T1000 (cell line): ENCODE measurements around the gene CPT1B.

Source experiments
- DNase-seq: peaks from one replicate; lab custom pipeline; 2025; ENCODE audit warnings: mixed read lengths; lab: John Stamatoyannopoulos, UW

The CPT1B gene

GRCh38 chr22:50569896-50570535, 8.2 kb downstream of the CPT1B start:
- DNase-seq = no peak

- no peak for DNase-seq
Measured at GRCh38 chr22:50569041-50569459, 9.2 kb downstream of the CPT1B start.

DNA sequence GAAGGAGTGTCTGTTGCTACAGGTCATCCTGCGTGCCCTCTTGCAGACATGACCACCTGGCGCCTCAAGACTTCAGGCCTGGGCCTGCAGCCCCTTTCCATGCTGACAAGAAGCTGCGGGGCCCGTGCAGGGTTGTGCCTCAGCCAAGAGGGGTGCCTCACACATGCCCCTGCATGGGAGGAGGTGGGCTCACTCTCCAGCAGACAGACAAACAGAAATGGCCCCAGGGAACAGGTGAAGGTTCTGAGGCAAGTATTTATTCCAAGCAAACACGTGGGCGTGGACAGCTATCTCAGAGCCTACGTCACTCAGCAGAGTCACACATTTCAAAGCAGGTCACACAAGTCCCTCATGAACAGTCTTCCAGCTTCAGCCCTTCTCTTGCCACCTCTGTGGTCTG, 9.6 kb downstream of the CPT1B start:
- no peak for DNase-seq

DNA sequence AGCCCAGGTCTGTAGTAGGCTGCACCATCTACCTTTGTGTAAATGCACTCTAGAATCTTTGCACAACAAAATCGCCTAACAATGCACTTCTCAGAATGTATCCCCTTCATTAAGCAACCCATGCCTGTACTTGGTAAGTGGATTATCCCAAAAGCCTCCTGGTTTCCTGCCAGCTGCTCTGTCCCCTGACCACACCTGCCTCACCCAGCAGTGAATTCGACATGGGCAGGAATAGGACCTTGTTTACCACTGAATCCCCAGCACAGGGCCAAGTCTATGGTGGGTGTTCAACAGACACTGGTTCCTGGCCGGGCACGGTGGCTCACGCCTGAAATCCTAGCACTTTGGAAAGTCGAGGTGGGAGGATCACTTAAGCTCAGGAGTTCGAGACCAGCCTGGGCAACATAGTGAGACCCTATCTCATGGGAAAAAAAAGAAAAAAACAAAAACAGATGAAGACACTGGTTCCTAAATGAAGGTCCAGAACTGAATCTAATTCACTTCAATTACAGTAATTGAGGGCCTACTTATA, 10.4 kb downstream of the CPT1B start:
- DNase-seq = no peak

- DNase-seq = no peak
Measured at GRCh38 chr22:50564289-50564688, 13.9 kb downstream of the CPT1B start.

DNA sequence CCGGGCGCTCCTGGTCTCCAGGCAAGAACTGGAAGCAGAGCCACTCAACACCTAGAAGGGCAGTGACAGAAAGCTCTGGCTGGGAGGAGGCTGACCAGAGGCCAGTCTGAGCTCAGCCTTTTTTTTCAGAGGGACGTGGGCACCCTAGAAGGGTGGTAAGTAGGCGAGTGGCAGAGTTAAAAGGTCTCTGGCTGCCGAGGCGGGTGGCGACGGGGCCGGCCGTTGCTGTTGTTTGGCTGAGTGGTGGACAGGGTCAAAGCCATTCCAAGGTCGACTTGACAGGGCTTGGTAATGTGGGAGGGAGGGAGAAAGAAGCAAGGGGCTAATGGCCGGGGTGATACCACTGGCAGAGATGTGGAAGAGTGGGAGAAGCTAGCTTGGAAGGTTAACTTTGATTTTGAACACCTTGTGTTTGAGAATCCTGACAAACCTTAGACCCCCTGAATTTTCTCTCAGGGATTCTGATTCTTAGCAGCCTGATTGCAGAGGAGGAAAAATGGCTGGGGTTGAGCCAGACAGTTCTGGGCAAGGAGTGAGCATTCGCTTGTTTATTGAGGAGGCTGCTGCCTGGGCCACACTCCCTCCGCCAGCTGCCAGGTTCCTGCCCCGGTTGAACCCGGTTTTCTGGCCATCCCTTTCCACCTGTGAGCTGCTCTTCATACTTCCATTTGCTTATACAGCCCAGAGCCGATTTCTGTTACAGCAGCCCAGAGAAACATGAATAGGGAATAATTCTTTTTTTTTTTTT, 14.6 kb downstream of the CPT1B start:
- DNase-seq = no peak

- DNase-seq = peak; percentile 86
Measured at GRCh38 chr22:50562523-50563412, 15.5 kb downstream of the CPT1B start, which contains the start of gene SYCE3. SYCE3 (minus strand) TSS chr22:50562919; CDS start chr22:50556405, 6,514 bp downstream.

DNA sequence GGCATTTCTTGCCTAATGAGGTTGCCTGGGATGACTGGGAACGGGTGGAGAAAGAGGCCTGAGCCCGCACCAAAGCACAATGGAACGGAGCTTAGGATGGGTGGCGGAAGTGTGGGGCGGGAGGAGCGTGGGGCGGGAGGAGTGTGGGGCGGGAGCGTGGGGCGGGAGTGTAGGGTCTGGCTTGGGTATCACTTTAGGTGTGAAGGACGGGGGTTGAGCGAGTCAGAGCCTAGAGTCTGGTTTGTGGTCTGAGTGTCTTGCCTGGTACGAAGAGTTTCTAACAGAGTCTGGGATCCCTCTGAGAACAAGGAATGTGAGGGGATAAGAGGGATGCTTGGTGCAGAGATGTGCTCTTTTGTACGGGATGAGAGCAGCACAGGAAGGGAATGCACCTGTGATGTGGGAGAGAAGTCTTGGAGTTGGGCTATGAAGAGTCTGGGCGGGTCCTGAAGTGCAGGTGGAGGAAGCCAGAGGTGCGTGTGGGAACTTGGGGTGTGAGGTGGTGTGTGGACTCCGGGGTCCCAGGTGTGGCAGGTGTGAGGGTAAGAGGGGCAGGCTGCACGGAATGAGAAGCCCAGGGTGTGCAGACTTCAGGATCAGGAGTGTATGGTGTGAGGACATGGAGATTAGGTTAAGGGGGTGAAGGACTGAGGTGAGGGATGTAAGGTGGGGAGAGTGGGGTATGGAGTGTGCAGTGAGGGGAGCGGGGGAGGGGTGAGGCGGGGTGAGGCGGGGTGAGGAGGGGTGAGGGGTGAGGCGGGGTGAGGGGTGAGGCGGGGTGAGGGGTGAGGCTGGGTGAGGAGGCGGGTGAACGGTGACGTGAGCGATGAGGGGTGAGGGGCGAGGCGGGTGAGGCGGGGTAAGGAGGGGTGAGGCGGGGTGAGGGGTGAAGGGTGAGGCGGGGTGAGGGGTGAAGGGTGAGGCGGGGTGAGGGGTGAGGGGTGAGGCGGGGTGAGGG, 16.5 kb downstream of the CPT1B start:
- no peak for DNase-seq

GRCh38 chr22:50560034-50560433, 18.2 kb downstream of the CPT1B start:
- DNase-seq = no peak

GRCh38 chr22:50556703-50557102, 21.5 kb downstream of the CPT1B start:
- DNase-seq = no peak

DNA sequence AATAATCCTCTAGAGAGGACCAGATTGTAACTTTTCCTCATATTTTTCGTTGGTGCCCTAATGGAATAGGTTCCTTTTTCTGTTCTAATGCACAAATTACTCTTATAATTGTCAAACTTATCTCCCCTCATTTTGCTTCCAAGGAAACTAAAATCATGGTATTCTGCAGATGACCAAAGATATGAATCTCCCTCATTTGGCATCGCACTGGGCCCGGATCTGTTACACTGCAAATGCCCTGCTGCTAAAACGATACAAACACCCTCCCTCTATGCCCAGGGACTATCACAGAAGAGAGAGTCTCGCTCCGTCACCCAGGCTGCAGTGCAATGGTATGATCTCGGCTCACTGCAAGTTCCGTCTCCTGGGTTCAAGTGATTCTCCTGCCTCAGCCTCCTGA, 24.9 kb downstream of the CPT1B start:
- DNase-seq = no peak

- no peak for DNase-seq
Measured at GRCh38 chr22:50551160-50551752, 27.0 kb downstream of the CPT1B start.

DNA sequence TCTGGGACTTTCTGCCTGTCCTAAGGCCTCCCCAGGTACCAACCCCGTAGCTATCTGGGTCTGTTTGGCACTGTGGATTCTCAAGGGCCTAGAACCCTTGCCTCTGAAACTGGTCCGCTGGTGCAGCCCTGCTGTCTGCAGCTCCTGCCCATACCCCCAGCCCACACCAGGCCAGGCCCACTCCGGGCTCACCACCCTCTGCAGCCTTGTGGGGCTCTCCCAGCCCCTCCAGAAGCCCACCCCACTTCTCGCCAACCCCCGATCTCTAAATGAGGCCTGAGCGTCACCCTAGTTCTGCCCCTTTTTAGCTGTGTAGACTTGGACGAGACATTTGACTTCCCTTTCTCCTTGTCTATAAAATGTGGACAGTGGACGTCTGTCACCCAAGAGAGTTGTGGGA, 27.8 kb downstream of the CPT1B start:
- no peak for DNase-seq

DNA sequence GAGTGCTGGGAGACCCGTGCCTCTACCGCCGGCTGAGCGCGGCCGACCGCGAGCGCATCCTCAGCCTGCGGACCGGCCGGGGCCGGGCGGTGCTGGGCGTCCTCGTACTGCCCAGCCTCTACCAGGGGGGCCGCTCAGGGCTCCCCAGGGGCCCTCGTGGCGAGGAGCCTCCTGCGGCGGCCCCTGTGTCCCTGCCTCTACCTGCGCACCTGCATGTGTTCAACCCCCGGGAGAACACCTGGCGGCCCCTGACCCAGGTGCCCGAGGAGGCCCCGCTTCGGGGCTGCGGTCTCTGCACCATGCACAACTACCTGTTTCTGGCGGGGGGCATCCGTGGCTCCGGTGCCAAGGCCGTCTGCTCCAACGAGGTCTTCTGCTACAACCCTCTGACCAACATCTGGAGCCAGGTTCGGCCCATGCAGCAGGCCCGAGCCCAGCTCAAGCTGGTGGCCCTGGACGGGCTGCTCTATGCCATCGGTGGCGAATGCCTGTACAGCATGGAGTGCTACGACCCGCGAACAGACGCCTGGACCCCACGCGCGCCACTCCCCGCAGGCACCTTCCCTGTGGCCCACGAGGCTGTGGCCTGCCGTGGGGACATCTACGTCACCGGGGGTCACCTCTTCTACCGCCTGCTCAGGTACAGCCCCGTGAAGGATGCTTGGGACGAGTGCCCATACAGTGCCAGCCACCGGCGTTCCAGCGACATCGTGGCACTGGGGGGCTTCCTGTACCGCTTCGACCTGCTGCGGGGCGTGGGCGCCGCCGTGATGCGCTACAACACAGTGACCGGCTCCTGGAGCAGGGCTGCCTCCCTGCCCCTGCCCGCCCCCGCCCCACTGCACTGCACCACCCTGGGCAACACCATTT, 29.1 kb downstream of the CPT1B start:
- no peak for DNase-seq

- DNase-seq = no peak
Measured at GRCh38 chr22:50548040-50548920, 29.9 kb downstream of the CPT1B start.

DNA sequence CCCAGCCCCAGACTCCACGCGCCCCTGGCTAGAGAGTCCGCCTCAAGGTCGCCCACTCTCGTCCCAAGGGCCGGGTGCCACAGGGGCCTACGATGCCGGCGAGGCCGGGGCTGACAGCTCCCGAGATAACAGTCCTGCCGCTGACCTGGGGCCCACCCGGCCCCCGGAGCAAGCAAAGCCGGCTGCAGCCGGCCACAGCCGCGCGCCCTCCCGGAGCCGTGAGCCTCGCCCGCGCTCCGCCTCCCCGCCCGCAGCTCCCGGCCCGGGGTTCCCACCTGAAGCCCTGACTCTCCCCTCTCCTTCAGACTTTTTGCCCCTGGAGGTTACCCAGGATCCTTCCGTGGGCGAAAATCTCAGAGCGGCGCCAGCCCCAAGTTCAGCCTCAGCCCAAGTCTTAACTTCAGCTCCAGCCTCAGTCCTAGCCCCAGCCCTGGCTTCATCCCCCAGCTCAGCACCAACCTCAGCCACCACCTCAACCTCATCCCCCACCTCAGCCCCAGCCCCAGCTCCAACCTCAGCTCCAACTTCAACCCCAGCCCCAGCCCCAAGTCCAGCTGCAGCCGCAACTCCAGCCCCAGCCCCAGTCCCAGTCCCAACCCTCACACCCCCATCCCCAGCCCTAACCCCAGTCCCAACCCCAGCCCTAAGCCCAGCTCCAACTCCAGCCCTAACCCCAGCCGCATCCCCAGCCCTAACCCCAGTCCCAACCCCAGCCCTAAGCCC, 30.8 kb downstream of the CPT1B start:
- DNase-seq = no peak

DNA sequence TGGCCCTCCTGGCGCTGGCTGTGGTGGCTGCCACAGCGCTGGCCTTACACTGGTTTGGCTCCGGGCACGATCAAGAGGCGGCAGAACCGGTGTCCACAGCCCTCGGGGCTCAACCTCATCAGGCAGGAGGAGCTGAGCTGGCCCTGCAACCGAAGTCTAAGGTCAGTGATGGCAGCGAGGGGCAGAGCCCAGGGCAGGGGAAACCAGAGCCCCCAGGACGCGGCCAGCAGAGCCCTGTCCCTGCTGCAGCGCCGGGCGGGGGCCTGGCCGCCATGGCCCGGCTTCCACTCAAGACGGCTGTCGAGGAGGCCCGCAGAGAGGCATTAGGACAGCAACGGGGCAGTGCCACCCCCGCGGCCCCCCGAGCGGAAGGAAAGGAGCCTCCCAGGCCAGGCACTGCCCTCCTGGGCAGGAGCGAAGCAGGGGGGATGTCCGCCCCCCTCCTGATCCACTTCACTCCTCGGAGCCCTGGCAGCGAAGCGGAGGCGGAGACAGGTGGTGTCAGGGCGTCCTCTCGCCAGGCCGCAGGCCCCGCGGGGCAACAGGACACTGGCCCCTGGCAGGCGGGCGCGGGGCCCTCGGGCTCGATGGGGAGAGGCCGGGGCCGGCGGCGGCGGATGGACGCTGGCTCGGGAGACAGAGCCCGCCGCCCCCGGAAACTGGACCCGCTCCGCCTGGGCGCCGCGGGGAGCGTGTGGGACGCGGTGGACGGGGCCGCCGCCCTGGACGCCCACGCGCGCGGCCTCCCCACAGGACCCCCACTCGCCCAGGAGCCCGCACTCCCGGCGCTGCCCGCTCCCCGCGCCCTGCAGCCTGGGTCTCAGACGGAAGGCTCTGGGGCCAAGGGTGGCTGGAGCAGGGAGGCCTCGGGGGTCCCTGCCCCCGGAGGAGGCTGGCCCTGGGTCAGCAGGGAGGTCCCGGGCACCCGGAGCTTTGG, 31.6 kb downstream of the CPT1B start:
- DNase-seq = no peak
